Transverse colon (tissue), 4 donors: ENCODE results near the gene VMP1. TPM values are rescaled to one million over a fixed set of nuclear protein-coding genes. Genes with fewer than 3 reads are reported as not detected.

Source experiments
- DNase-seq: peaks from one replicate; pipeline ENCODE4 v3.0.0-alpha.2; 2019
- H3K27ac ChIP-seq, 4 donors: fragments of 200-600 bp; sonication (generic); 2 replicates each; pipeline ENCODE4 v1.5.1; 2016 to 2018; ENCODE audit warnings: inconsistent platforms in 4 of 4
- H3K27me3 ChIP-seq: fragments of 200-600 bp; sonication (generic); 2 replicates; pipeline ENCODE4 v1.5.1; 2017; ENCODE audit warnings: inconsistent platforms
- H3K36me3 ChIP-seq, 4 donors: fragments of 200-600 bp; sonication (generic); 2 replicates each; pipeline ENCODE4 v1.5.1; 2017 to 2019; ENCODE audit warnings: inconsistent platforms in 4 of 4
- H3K4me1 ChIP-seq, 4 donors: fragments of 200-600 bp; sonication (generic); 2 replicates each; pipeline ENCODE4 v1.5.1; 2017 to 2020; ENCODE audit warnings: inconsistent platforms in 4 of 4
- H3K4me3 ChIP-seq, 4 donors: fragments of 200-600 bp; sonication (generic); 1 replicate in 1 of 4; 2 replicates in 3 of 4; pipeline versions ENCODE4 v1.5.1 to v1.6.1; 2017 to 2019; ENCODE audit warnings: inconsistent platforms in 4 of 4
- H3K9me3 ChIP-seq, 2 donors: fragments of 200-600 bp; sonication (generic); 2 replicates each; pipeline ENCODE4 v1.5.1; 2017 to 2019; ENCODE audit warnings: inconsistent platforms in 2 of 2
- EP300 ChIP-seq: sonication (generic); formaldehyde crosslinking; IDR thresholded peaks from one replicate; pipeline ENCODE4 v1.6.1; 2017; ENCODE audit warnings: antibody characterized with exemption, low read depth
- POLR2A ChIP-seq: fragments of 450-650 bp; IDR thresholded peaks from one replicate; pipeline ENCODE4 v1.6.1; 2016; ENCODE audit warnings: antibody characterized with exemption, mild to moderate bottlenecking, moderate library complexity
- POLR2AphosphoS5 ChIP-seq, 3 donors: sonication (generic); formaldehyde crosslinking; IDR thresholded peaks; one replicate each; pipeline ENCODE4 v1.6.1; 2016; ENCODE audit warnings: antibody characterized with exemption in 3 of 3
- WGBS, 2 donors: methylation state at CpG; one replicate each; pipeline ENCODE4 v1.1.5; 2018; ENCODE audit warnings: low coverage in 1 of 2; 5-methylcytosine and 5-hydroxymethylcytosine counted together
- in situ Hi-C, 4 donors: fragments of 200-750 bp; cut with MboI; loops; one replicate each; pipeline versions ENCODE4 v1.15.0 to v1.15.1; 2017; ENCODE audit warnings: low sequenced_read_pairs in 3 of 4, low pct_ligation_motif_present in 1 of 4, low pct_unique_long_range_greater_than_20kb in 1 of 4
- intact Hi-C: fragments of 100-400 bp; cut with DNase I; formaldehyde crosslinking; loops from one replicate; pipeline ENCODE4 v1.15.1; 2023; ENCODE audit warnings: low total_unique reads
- total RNA-seq, 4 donors: library from RNA; depleted of rRNA; stranded (reverse); fragments of >200 nt; gene quantifications; one replicate each; pipeline ENCODE4 v1.1.0, GENCODE V29; 2016
- TF ChIP-seq, protein P1 (sequence below), 5 experiments: fragments of 200-600 bp in 3 of 5; fragments of 450-650 bp in 2 of 5; sonication (generic) in 3 of 5; IDR thresholded peaks; 1 replicate in 2 of 5; 2 replicates in 3 of 5; pipeline ENCODE4 v1.5.1; 2016 to 2017; ENCODE audit warnings: antibody characterized with exemption in 5 of 5, inconsistent platforms in 3 of 5, mild to moderate bottlenecking in 2 of 5, moderate library complexity in 1 of 5

The VMP1 gene
- total RNA-seq, 4 donors from 2014 or later = 136 to 547 (median 339) TPM

DNA sequence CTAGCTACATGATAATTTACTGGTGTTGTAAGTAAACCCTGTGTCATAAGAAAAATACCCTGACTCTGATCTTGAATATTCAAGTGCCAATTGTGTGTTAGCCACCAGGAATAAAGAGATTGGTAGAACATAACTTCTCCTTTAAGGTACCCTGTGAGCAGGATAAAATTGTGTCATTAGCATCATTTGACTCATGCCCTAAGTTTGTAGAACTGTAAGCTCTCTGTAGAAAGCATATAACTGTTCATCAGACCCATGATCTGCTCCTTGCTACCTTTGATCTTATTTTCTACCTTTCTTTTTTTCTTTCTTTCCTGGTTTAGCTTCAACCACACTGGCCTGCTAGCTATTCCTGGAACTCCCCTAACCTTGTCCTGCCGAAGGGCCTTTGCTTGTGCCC is 36.1 kb upstream of the VMP1 start:
- Histone ChIP-seq H3K9me3 (no peaks in the 10 kb centered on the region), H3K27me3 (no peaks in the 10 kb centered on the region), H3K27ac (peak overlapping the region; percentile 66 to 85 (median 70)), H3K36me3 (peaks cover 0 to 38% (median 13%) of the 10 kb centered on the region in 4 donors), H3K4me1 (peaks cover 7 to 80% (median 56%) of the 10 kb centered on the region in 4 donors), H3K4me3 (no peak overlapping the region)
- WGBS, 2 donors = 67 to 80% methylated on average over 1 of the region's 1 CpG
- TF ChIP-seq EP300 (no peak), POLR2A (no peak), POLR2AphosphoS5 (IDR thresholded peaks at IDR 0.05) (no peak)
- TF ChIP-seq, protein P1, sequence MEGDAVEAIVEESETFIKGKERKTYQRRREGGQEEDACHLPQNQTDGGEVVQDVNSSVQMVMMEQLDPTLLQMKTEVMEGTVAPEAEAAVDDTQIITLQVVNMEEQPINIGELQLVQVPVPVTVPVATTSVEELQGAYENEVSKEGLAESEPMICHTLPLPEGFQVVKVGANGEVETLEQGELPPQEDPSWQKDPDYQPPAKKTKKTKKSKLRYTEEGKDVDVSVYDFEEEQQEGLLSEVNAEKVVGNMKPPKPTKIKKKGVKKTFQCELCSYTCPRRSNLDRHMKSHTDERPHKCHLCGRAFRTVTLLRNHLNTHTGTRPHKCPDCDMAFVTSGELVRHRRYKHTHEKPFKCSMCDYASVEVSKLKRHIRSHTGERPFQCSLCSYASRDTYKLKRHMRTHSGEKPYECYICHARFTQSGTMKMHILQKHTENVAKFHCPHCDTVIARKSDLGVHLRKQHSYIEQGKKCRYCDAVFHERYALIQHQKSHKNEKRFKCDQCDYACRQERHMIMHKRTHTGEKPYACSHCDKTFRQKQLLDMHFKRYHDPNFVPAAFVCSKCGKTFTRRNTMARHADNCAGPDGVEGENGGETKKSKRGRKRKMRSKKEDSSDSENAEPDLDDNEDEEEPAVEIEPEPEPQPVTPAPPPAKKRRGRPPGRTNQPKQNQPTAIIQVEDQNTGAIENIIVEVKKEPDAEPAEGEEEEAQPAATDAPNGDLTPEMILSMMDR (IDR thresholded peaks at IDR 0.05) = no peak
- in situ Hi-C loops (no loop called here), intact Hi-C loops (loop anchor here (10.0 kb wide), 1 partner anchor 1943 kb away; no protein-coding TSS in a partner anchor)
- no peak for DNase-seq

DNA sequence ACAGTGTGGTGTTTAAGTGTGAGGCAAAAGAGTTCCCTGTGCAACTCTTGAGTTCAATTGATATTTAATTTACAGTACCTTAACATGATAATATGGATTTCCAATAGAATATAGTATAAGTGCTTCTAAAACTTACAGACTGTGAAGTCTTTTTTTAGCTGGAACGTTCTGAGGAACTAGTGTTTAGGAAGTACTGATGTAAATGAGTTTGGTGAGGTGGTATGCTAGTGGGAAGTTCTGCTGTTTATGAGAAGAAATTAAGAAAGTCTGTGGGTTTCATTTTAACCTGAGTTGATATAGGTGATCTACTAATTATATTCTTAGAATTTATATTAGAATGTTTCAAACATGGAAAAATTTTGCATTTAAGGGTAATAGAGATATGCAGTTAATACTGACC is 32.2 kb upstream of the VMP1 start:
- H3K4me1 ChIP-seq = peaks cover 4 to 47% (median 25%) of the 10 kb centered on the region in 4 donors
- H3K36me3 ChIP-seq = peaks cover 0 to 47% (median 22%) of the 10 kb centered on the region in 4 donors
- 60 to 80% methylated on average over 1 of the region's 1 CpG for WGBS, 2 donors

DNA sequence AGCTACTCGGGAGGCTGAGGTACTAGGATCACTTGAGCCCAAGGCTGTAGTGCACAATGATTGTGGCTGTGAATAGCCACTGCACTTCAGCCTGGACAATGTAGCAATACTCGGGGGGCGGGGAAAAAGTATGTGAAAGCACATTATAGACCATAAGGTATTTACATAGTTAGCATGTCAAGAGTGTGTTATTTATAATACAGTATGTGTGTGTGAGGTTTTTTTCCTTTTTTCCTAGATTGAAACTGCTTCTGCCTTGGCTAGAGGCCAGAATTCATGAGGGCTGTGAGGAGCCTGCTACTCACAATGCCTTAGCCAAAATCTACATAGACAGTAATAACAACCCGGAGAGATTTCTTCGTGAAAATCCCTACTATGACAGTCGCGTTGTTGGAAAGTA is 30.7 kb upstream of the VMP1 start:
- Histone ChIP-seq H3K27ac (no peak overlapping the region), H3K27me3 (no peaks in the 10 kb centered on the region), H3K4me3 (no peak overlapping the region), H3K9me3 (no peaks in the 10 kb centered on the region), H3K36me3 (peaks cover 0 to 62% (median 28%) of the 10 kb centered on the region in 4 donors), H3K4me1 (peaks cover 3 to 32% (median 13%) of the 10 kb centered on the region in 4 donors)
- DNase-seq = no peak
- in situ Hi-C loops = no loop called here
- TF ChIP-seq POLR2A (no peak), POLR2AphosphoS5 (IDR thresholded peaks at IDR 0.05) (no peak)
- intact Hi-C loops = loop anchor here (10.0 kb wide), 1 partner anchor 1938 kb away; no protein-coding TSS in a partner anchor
- 76 to 87% methylated on average over 7 of the region's 7 CpGs for WGBS, 2 donors

More for the DNA sequence above, 32.2 kb upstream of the VMP1 start:
- Histone ChIP-seq H3K9me3 (no peaks in the 10 kb centered on the region), H3K4me3 (no peak overlapping the region), H3K27ac (no peak overlapping the region), H3K27me3 (no peaks in the 10 kb centered on the region)
- TF ChIP-seq, protein P1 (IDR thresholded peaks at IDR 0.05) = no peak
- intact Hi-C loops = loop anchor here (10.0 kb wide), 1 partner anchor 1940 kb away; no protein-coding TSS in a partner anchor
- no peak for DNase-seq
- in situ Hi-C loops = no loop called here

DNA sequence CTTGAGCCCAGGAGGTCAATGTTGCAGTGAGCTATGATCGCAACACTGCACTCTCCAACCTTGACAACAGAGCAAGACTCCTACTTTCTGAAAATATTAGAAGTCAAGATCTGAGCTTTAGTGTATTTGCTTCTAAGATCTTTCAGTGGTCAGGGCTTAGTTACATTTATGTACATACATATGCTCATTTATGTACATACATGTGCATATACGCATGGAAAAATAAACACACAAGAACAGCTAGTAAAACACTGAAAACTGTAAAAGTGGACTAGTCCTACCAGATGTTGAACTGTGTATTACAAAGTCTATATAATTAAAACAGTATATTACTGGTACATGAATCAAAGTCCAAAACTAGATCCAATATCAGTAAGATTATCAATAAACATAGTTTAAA is 28.5 kb upstream of the VMP1 start:
- Histone ChIP-seq H3K27me3 (no peaks in the 10 kb centered on the region), H3K4me1 (peaks cover 2 to 26% (median 8%) of the 10 kb centered on the region in 4 donors), H3K4me3 (no peak overlapping the region), H3K9me3 (no peaks in the 10 kb centered on the region), H3K36me3 (peaks cover 0 to 84% (median 32%) of the 10 kb centered on the region in 4 donors), H3K27ac (peak overlapping the region in 2 of 4 donors; percentile 15 to 30)
- WGBS, 2 donors = 34 to 43% methylated on average over 1 to 2 of the region's 2 CpGs
- TF ChIP-seq EP300 (no peak), POLR2A (no peak), POLR2AphosphoS5 (IDR thresholded peaks at IDR 0.05) (no peak)
- TF ChIP-seq, protein P1 (IDR thresholded peaks at IDR 0.05) = no peak
- no peak for DNase-seq
- in situ Hi-C loops (no loop called here), intact Hi-C loops (loop anchor here (10.0 kb wide), 1 partner anchor 1936 kb away; no protein-coding TSS in a partner anchor)

DNA sequence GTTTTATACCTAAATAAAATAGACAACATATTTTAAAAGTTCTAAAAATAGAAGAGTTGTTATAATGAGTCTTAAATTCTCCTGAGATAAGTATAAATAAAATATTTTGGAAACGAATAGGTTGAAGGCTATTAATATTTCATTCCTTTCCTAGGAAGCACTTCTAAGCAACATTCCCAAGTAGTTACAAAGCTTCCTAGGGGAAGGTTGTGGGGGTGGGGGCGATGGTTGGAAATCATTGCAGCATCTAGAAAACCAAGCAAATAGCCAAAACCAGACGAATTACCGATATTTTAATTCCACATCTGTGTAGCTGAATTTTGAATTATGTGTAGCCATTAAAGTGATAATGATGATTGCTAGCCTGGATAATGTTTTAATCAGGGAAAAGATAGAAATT is 27.1 kb upstream of the VMP1 start:
- WGBS, 2 donors = 85 to 90% methylated on average over 4 of the region's 4 CpGs
- TF ChIP-seq POLR2A = no peak
- TF ChIP-seq, protein P1 (IDR thresholded peaks at IDR 0.05) = no peak
- H3K4me1 ChIP-seq = peaks cover 0 to 12% (median 1%) of the 10 kb centered on the region in 4 donors
- no peaks in the 10 kb centered on the region for H3K9me3 ChIP-seq
- DNase-seq = no peak
- no peak overlapping the region for H3K4me3 ChIP-seq
- no peak overlapping the region for H3K27ac ChIP-seq
- in situ Hi-C loops (no loop called here), intact Hi-C loops (no loop called here)
- H3K27me3 ChIP-seq = no peaks in the 10 kb centered on the region
- H3K36me3 ChIP-seq = peaks cover 0 to 90% (median 34%) of the 10 kb centered on the region in 4 donors
